ENCODE results near the gene IL36A.

IL36A gene

DNA sequence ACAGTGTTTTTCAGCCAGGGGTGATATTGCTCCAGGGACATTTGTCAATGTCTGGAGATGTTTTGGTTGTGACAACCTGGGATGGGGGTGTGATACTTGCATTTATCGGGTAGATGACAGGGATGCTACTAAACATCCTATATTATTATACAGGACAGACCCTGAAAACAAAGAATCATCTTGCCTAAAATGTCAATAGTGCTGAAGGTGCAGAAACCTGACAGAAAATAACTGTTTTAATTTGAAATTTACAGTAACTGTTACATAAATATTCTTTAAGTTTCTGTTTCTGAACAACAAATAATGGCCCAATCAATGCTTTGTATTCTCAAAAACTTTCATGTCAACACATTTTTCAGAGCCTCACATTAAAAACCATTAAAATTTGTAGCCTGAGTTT is 2.0 kb downstream of the IL36A start:
- no peak for DNase-seq (ENCODE audit: low read depth in 2 of 2)

DNA sequence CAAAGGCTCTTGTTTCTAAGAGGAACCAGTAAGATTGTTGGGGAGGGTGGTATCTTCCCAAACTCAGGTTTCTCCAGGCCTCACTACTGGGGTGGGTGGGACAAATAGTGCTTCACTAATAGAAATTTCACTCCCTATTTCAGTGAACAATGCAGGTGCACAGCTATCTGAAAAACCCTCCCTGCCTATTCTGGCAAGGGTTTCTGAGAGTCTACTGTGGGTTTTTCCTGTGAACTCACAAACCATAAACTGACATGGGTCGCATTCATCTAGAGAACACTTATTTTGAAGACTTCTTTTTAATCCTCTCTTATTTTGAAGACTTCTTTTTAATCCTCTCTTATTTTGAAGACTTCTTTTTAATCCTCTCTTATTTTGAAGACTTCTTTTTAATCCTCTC is 4.4 kb downstream of the IL36A start:
- no peak for DNase-seq (ENCODE audit: low read depth in 2 of 2)

DNA sequence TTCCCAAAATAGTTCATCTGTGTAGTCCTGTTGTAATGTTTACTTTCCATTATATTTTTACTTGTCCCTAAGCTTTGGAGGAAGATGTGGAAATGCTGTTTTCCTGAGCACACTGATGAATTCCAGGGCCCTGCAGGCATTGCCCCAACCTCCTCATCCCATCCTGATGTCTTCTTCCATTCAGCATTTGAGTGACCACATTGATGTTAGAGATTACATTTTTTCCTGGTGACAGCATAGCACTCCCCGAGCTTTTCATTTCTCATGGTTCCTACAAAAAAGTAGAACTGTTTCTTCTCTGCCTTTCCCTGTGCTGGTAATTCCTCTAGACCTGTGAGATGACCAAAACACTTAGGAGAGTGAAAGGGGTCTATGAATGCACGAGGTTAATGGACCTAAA is 4.8 kb downstream of the IL36A start:
- DNase-seq (ENCODE audit: low read depth in 2 of 2): no peak

DNA sequence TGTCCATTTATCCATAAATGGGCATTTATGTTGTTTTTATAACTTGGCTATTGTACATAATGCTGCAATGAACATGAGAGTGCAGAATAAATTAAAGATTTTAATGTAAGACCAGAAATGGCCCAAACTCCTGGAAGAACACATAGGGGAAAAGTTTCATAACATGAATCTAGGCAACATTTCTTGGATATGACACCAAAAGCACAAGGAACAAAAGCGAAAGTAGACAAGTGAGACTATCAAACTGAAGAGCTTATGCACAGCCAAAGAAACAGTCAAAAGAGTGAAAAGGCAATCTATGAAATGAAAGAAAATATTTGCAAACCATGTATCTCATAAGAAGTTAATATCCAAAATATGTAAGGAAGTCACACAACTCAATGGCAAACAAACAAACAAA is 5.8 kb downstream of the IL36A start:
- no peak for DNase-seq (ENCODE audit: low read depth in 2 of 2)

DNA sequence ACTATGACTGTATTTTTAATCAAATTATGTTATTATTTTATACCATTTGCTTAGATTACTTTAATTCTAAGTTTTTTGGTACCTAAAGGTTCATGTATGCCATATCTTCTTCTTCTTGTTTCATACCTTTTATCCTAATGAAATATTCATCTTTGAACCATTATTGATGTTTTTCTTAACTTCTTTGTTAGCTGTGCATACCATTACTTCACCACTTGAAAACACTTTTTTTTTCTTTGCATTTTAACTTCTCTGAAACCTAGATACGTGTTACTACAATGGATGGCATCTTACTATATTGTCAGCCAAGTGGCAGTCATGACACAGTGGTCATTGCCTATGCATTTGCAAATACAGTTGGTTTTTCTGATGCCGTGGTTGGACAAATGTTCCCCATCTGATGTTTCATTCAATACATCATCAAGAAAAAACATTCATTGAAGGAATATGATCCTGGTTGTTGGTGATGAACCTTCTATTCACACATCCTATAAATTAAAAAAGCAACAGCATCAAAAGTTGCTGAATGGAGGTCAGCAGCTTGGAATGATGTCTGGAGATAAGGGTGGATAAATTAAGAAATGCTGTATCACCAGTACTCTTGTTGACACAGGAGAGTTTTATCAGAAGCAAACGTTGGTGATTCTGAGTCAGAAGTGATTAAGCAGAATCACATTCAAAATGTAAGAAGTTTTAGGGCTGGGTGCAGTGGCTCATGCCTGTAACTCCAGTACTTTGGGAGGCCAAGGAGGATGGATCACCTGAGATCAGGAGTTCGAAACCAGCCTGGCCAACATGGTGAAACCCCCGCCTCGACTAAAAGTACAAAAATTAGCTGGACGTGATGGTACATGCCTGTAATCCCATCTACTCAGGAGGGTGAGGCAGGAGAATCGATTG is 7.4 kb downstream of the IL36A start:
- DNase-seq (ENCODE audit: low read depth in 2 of 2): no peak

DNA sequence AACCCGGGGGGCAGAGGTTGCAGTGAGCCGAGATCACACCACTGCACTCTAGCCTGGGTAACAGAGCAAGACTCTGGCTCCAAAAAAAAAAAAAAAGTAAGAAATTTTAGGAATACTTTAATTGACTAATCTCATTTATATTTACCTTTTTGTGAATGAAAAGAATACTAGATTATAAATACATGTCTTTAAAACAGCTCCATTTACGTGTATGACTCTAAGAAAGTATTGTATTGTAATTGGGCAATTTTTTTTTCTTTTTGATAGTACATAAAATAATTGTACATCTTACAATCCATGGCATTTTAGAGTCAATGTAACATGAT is 8.0 kb downstream of the IL36A start:
- DNase-seq (ENCODE audit: low read depth in 2 of 2): no peak

DNA sequence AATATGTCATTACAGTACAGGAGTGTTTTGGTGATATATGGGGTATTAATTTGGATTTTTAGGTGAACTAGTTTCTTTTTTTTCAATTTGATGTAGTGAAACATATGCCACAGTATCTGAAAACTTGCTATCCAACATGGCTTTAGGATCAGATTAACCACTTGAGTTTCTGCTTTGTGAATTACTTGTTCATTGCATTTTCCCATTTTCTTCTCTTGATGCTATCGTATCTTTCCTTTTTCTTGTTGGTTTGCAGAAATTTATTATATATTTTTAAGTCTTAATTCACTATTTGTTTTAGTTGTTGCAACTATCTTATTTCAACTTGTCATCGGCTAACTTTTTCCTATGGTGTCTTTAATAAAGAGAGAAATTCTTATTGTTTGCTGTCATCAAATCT is 8.8 kb downstream of the IL36A start:
- DNase-seq (ENCODE audit: low read depth in 2 of 2): no peak

DNA sequence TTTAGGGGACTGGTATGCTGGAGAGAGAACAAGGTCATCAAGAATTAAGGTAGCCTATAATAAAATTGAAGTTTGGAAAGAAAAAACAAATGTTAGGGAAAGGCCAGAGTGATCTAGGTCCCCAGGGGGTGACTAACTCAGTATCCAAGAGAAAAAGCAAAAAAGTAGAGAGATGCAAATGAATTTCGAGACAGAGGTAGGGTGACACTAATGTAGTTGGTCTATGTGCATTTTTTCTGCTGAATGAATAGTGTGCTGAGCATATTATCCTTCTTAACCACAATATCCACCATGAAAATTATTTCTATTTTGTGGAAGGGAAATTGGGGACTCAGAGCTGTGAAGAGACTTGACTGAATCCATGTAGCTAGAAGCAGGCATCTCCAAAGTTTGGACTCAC is 9.8 kb downstream of the IL36A start:
- no peak for DNase-seq (ENCODE audit: low read depth in 2 of 2)

DNA sequence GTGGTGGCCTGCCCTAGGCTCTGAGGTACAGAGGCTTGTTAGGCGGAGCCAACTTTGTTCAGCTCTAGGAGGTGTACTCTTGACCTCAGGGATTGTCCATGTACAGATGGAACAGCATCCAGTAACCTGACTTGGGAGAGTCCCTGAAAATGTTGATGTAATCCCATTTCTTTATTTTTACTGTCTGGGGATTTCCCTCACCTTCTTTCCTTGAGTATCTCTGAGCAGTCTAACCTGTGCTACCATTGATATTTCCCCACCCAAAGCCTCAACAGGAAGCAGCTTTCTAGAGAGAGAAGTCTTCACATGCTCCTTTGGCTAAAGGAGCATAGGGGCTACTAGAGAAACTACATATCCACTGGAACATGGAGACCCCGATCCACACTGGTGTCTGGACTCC is 10.4 kb downstream of the IL36A start:
- no peak for DNase-seq (ENCODE audit: low read depth in 2 of 2)

DNA sequence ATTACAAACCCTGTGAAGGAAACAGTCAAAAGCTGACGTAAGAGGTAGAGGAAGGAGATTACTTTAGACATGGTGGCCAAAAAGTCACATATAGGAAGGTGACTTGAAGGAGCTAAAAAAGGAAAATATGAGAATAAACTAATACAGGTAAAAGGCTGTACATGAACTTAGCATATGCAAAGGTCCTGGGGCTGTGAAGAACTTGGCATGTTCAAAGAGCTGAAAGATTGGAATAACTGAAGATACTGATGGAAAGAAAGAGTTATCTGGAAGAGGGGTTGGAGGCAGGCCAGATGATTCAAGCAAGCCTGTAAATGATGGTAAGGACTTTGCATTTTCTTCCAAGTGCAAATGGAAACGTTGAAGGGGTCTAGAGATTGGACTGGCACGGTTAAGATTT is 13.2 kb downstream of the IL36A start:
- DNase-seq (ENCODE audit: low read depth in 2 of 2): no peak

DNA sequence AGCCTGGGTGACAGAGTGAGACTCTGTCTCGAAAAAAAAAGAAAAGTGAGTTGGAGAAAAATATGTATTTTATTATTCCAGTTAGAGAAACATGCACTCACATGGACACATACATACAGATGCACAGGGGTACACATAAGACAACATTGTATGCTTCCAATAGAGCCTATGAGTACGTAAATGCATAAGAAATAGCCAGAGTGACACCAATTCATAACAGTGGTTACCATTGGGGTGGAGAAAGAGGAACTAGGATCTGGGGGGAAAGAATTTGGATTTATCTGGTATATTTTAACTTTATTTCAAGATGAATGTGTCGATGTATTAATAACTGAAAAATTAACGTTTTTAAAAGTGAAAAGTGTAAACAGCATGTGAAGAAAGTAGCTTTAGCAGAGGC is 16.1 kb downstream of the IL36A start:
- no peak for DNase-seq (ENCODE audit: low read depth in 2 of 2)

DNA sequence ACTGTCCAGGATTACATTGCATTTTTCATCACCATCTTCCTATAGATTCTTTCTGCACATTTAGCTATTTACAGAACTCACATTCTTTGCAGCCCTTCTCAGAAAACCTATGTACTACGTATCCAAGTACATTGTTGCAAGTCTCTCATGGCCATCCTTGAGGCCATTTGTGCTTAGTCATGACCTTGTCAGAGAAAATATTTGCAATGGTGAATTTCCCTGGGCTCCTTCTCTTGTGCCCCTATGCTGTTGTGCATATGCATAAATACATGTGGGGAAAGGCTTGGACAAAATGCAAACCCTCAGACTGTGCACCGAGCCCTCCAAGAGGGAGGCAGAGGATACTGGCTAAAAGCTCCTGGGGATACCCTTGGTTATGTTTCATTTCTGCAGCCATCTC is 19.5 kb downstream of the IL36A start:
- DNase-seq (ENCODE audit: low read depth in 2 of 2): no peak

DNA sequence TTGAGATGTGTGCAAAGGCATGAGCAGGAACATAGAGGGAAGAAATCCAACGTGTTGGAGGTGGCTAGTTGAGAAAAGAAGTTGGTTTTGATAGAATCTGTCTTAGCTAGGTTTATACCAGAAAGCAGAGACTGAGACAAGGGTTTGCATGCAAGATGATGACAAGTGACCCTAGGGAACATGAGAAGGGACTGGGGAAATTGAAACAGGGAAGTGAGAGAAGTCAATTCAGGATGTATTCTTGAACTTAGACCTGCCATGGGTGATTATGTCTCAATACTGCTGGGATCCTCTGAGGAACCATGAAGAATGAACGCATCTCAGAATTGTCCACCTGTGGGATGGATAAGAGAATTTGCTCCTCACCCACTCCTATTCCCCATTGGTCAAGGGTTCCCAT is 20.5 kb downstream of the IL36A start:
- no peak for DNase-seq (ENCODE audit: low read depth in 2 of 2)

DNA sequence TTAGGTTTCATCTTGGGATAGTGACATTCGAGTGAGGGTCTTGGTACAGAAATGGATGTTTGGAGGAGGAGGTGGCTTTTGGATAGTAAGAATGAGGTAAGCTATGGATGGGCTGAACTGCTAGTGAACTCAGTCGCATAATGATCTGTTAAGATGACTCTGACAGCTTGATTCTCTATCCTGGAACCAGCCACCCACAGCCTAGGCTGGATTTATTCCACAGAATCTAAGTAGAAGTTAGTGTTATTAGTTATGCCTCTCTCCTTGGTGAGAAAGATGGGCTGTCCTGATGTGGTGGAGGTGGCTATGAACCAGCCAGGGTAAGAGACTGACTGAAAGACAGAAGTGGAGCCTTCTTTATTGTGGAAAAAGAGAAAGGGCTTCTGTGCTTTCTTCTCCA is 22.4 kb downstream of the IL36A start:
- no peak for DNase-seq (ENCODE audit: low read depth in 2 of 2)

DNA sequence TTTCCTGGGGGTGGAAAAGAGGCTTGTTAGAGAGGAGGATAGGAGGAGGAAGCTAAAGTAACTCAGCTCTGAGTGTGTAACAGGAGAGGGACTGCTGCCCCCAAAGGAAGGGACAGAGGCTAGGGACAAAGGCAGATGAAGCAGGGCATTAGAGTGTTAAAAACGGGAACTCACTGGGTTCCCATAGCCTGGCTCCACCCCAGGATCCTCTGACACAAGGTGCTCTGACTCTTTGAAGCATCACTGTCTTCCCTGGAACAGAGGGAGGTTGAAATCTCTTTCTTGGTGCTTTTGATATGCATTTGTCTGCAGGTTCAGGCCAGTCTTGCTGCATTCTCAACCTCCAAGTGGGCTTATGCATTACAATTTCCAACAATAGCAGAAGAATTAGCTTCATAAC is 22.9 kb downstream of the IL36A start:
- no peak for DNase-seq (ENCODE audit: low read depth in 2 of 2)

DNA sequence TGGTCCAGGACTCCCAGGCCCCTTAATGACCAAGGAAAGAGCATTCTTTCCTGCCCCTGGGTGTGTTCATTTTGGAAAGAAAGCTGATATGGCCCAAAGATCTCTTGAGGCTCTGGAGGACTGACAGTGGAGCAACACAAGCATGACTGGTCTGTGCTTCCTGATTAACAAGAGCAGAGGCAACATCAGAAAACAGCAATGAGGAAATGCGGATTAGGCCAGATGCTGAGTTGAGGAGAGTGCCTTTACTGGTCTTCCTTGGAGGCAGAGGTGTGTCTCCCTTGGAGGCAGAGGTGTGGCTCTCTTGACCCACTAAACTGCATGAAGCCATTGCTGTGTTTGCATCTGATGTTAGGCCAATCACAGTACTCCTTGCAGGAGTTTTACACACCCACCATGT is 27.5 kb downstream of the IL36A start:
- DNase-seq (ENCODE audit: low read depth in 2 of 2): no peak

DNA sequence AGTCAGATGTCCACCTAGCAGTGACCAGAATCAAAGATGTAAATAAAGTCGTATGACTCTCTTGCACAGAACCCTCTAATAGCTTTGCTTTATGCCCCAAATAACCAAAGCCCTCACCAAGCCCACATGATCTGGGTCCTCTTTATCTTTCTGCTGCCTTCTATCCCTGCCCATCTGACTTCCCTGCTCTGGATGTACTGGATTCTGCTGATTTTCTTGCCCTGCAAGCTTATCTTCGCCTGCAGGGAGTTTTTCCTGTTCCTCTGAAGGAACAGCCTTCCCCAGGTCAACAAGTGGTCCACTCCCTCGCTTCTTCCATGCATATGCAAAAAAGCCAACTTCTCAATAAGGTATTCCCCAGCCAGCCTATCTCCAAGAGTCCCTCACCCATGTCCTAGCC is 28.8 kb downstream of the IL36A start:
- no peak for DNase-seq (ENCODE audit: low read depth in 2 of 2)

DNA sequence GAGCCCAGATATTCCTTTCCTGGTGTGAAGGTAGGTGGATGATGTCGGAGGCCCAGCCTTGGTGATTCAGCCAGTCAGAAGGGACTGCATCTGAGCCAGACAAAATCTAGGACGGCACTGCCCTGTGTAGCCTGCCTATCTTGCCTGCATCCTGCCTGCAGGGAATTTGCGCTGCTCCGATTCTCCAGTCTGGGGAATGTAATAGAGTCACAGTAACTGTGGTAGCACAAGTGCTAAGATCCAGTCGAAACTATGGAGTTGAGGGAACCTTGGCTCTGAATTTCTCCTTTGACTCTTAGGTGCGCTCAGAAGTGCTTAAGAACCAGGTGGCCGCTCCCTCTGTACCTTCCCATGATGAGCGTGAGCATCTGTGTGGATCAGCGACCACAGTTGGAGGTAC is 31.5 kb downstream of the IL36A start:
- no peak for DNase-seq (ENCODE audit: low read depth in 2 of 2)

DNA sequence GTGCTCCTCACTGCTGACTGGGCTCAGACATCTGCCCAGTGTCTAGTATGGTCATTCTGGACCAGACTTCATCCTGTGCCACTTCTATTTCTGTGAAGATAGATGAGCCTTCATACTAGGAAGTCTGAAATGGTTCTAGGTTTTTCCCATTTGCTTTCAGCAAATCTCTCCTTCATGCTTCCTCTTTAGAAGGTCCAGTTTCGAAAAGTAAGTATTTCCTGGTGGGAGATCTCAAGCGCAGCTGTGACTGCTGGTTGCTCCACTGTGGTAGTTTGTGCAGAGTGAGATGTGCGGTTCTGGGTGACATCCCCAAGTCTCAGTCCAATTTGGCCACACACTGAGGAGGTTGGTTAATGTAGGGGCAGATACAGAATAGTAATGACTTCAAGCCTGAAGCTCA is 33.0 kb downstream of the IL36A start:
- DNase-seq (ENCODE audit: low read depth in 2 of 2): no peak

DNA sequence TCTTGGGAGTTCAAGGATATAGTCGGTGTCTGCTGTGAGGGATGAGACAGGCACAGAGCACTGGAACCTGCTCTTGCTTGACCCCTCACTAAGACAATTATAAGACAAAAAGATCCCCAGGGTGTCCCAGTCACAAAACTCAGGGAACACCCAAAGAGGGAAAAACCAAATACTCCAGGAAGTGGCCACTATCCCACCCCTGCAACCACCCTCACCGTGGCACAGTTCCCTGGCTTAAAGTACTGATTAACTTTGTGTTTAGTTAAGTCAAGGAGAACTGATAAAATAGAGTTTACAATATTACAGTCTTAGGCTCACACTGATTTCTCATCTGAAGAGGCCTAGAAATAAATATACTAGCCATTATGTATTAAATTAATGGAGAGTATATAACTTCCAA is 33.9 kb downstream of the IL36A start:
- DNase-seq (ENCODE audit: low read depth in 2 of 2): no peak

DNA sequence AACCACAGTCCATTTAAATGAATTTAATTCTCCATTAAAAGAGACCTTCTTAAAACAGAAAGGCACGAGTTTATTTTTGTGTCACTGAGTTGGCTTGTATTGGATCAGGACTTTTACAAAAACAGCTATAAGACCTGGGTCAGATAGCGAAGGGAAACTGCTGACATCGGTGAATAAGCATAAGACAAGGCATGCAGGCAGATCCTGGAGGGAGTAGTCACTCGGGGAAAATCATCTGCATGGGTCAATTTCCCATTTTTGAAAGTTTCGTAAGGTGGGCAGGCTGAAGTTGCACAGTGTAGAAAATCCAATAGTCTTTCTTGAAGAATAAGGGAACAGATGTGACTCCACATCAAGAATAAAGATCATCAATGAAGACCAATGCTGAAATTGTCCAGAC is 34.5 kb downstream of the IL36A start:
- DNase-seq (ENCODE audit: low read depth in 2 of 2): no peak

DNA sequence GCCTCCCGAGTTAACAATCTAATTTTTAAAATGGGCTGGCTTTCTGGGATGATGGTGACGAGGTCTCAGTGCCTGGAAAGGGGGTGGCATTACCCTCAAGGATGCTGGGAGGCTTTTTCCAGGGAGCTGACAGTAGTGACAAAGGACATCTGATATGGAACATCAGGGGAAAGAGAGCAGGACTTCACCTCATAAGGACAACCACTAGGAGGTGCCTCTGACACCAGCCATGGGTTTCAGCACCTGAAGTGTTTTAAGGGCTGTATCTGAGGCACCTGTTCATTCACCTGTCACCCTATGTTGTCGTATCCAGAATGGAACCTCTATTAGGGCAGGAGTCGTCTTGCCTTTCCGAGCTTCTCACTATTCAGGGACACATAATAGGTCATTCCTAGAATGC is 36.6 kb downstream of the IL36A start:
- DNase-seq (ENCODE audit: low read depth in 2 of 2): no peak

DNA sequence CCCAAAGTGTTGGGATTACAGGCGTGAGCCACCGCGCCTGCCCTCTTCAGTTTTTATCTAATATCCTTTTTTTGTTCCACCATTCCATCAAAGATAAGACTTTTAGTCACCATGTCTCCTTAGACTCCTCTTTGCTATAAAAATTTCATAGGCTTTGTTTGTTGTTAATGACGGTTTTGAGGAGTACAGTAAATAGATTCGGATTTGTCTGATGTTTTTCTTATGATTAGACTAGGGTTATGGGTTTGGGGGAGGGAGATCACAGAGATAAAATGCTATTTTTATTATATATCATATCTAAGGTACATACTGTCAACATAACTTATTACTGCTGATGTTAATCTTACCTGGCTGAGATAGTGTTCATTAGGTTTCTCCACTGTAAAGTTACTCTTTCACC is 41.2 kb downstream of the IL36A start:
- no peak for DNase-seq (ENCODE audit: low read depth in 2 of 2)

Data from stimulated activated CD8-positive, alpha-beta memory T cell treated with anti-CD3 and anti-CD28 coated beads, Interleukin-15, amount 100 ng/mL, for 48 hours (primary cell).